ENCODE measurements around the gene KRT75.
"Not testable (repeated sequence)": the region's sequence is repeated elsewhere in the genome, so short reads cannot be mapped to it uniquely, and the experiment has no call there.

KRT75 gene

GRCh38 chr12:52434081-52434733 is at the start of gene KRT75:
Gene KRT75, minus strand, starts transcription at chr12:52434371. Its CDS starts 67 bp downstream, at chr12:52434304.
- peak; percentile 51 for DNase-seq

GRCh38 chr12:52480073-52480472 is 45.9 kb upstream of the KRT75 start:
- DNase-seq = no peak

- no peak for DNase-seq
These were observed 43.5 kb upstream of the KRT75 start for GRCh38 chr12:52477651-52478050.

- DNase-seq = no peak
These were observed 40.0 kb upstream of the KRT75 start for GRCh38 chr12:52474212-52474611.

GRCh38 chr12:52473768-52474167 is 39.6 kb upstream of the KRT75 start, which contains the start of gene KRT6C:
Gene KRT6C, minus strand, starts transcription at chr12:52473805. Its CDS starts 68 bp downstream, at chr12:52473737.
- DNase-seq = no peak

GRCh38 chr12:52469853-52470252 is 35.7 kb upstream of the KRT75 start:
- no peak for DNase-seq

- no peak for DNase-seq
These were observed 30.7 kb upstream of the KRT75 start for GRCh38 chr12:52464897-52465296.

- DNase-seq = no peak
These were observed 27.5 kb upstream of the KRT75 start for GRCh38 chr12:52461693-52462092.

GRCh38 chr12:52458861-52459260 is 24.7 kb upstream of the KRT75 start:
- no peak for DNase-seq

- no peak for DNase-seq
These were observed 21.6 kb upstream of the KRT75 start for GRCh38 chr12:52455821-52456220.

GRCh38 chr12:52454411-52455201 is 20.4 kb upstream of the KRT75 start:
- DNase-seq = no peak

GRCh38 chr12:52452101-52452500 is 17.9 kb upstream of the KRT75 start, which contains the start of gene KRT6B:
Gene KRT6B, minus strand, starts transcription at chr12:52452146. Its CDS starts 68 bp downstream, at chr12:52452078.
- no peak for DNase-seq

- DNase-seq = no peak
These were observed 14.1 kb upstream of the KRT75 start for GRCh38 chr12:52448228-52448627.

- not testable (repeated sequence) for DNase-seq
These were observed 13.0 kb upstream of the KRT75 start for GRCh38 chr12:52447196-52447595.

GRCh38 chr12:52446367-52447045 is 12.3 kb upstream of the KRT75 start:
- DNase-seq = no peak

- DNase-seq = no peak
These were observed 11.7 kb upstream of the KRT75 start for GRCh38 chr12:52445876-52446275.

GRCh38 chr12:52444647-52445595 is 10.8 kb upstream of the KRT75 start:
- DNase-seq = no peak

GRCh38 chr12:52443966-52444365 is 9.8 kb upstream of the KRT75 start:
- no peak for DNase-seq

- DNase-seq = no peak
These were observed 8.5 kb upstream of the KRT75 start for GRCh38 chr12:52442600-52443061.

GRCh38 chr12:52441320-52441911 is 7.2 kb upstream of the KRT75 start:
- DNase-seq = no peak

- no peak for DNase-seq
These were observed 6.7 kb upstream of the KRT75 start for GRCh38 chr12:52440821-52441319.

- no peak for DNase-seq
These were observed 5.7 kb upstream of the KRT75 start for GRCh38 chr12:52439845-52440244.
